Measurements from ENCODE around the gene CDC123. TPM values are rescaled to one million over a fixed set of nuclear protein-coding genes. Genes with fewer than 3 reads are reported as not detected.

The CDC123 gene
- total RNA-seq, 4 donors from 2014 or later: 58.1 to 86.7 (median 69.3) TPM

- no peak for DNase-seq (ENCODE audit: low spot score in 2 of 2)
- H3K36me3 ChIP-seq: peaks cover 71% of the 10 kb centered on the region
- no peaks in the 10 kb centered on the region for H3K9me3 ChIP-seq
- TF ChIP-seq POLR2A (IDR thresholded peaks at IDR 0.05) (no peak), POLR2AphosphoS5 (IDR thresholded peaks at IDR 0.05) (no peak), EP300 (IDR thresholded peaks at IDR 0.05) (no peak), CTCF (IDR thresholded peaks at IDR 0.05) (no peak)
- H3K27me3 ChIP-seq: no peaks in the 10 kb centered on the region
- no peaks in the 10 kb centered on the region for H3K4me1 ChIP-seq
- no peak overlapping the region for H3K27ac ChIP-seq
- H3K4me3 ChIP-seq: no peak overlapping the region
- WGBS: 91% methylated on average over 13 of the region's 13 CpGs
Observed at GRCh38 chr10:12181065-12181775, 14.8 kb upstream of the CDC123 start.

GRCh38 chr10:12184165-12184564 lies 11.8 kb upstream of the CDC123 start:
- TF ChIP-seq EP300 (IDR thresholded peaks at IDR 0.05) (no peak), POLR2AphosphoS5 (IDR thresholded peaks at IDR 0.05) (no peak), POLR2A (IDR thresholded peaks at IDR 0.05) (no peak), CTCF (IDR thresholded peaks at IDR 0.05) (no peak)
- no peaks in the 10 kb centered on the region for H3K27me3 ChIP-seq
- DNase-seq (ENCODE audit: low spot score in 2 of 2): no peak
- no peak overlapping the region for H3K4me3 ChIP-seq
- no peaks in the 10 kb centered on the region for H3K4me1 ChIP-seq
- H3K27ac ChIP-seq: no peak overlapping the region
- 96% methylated on average over 7 of the region's 7 CpGs for WGBS
- no peaks in the 10 kb centered on the region for H3K9me3 ChIP-seq
- H3K36me3 ChIP-seq: peaks cover 52% of the 10 kb centered on the region

GRCh38 chr10:12186323-12186722 lies 9.7 kb upstream of the CDC123 start:
- DNase-seq (ENCODE audit: low spot score in 2 of 2): no peak
- peaks cover 50% of the 10 kb centered on the region for H3K36me3 ChIP-seq
- WGBS: 80% methylated on average over 8 of the region's 8 CpGs

GRCh38 chr10:12187321-12187905 lies 8.6 kb upstream of the CDC123 start:
- Histone ChIP-seq H3K36me3 (peaks cover 41% of the 10 kb centered on the region), H3K9me3 (no peaks in the 10 kb centered on the region), H3K4me3 (no peak overlapping the region), H3K27ac (no peak overlapping the region), H3K27me3 (no peaks in the 10 kb centered on the region), H3K4me1 (peaks cover 7% of the 10 kb centered on the region)
- no peak for DNase-seq (ENCODE audit: low spot score in 2 of 2)
- TF ChIP-seq EP300 (IDR thresholded peaks at IDR 0.05) (no peak), CTCF (IDR thresholded peaks at IDR 0.05) (no peak), POLR2A (IDR thresholded peaks at IDR 0.05) (no peak), POLR2AphosphoS5 (IDR thresholded peaks at IDR 0.05) (no peak)
- 84% methylated on average over 5 of the region's 5 CpGs for WGBS

More at GRCh38 chr10:12186323-12186722, 9.7 kb upstream of the CDC123 start:
- Histone ChIP-seq H3K27me3 (no peaks in the 10 kb centered on the region), H3K27ac (no peak overlapping the region), H3K9me3 (no peaks in the 10 kb centered on the region), H3K4me1 (no peaks in the 10 kb centered on the region), H3K4me3 (no peak overlapping the region)
- no peak for TF ChIP-seq EP300 (IDR thresholded peaks at IDR 0.05)
- TF ChIP-seq POLR2AphosphoS5 (IDR thresholded peaks at IDR 0.05): no peak

- WGBS: 91% methylated on average over 6 of the region's 6 CpGs
- Histone ChIP-seq H3K27me3 (no peaks in the 10 kb centered on the region), H3K4me3 (no peak overlapping the region), H3K4me1 (peaks cover 15% of the 10 kb centered on the region), H3K36me3 (peaks cover 32% of the 10 kb centered on the region), H3K27ac (no peak overlapping the region), H3K9me3 (no peaks in the 10 kb centered on the region)
- no peak for DNase-seq (ENCODE audit: low spot score in 2 of 2)
- no peak for TF ChIP-seq POLR2AphosphoS5 (IDR thresholded peaks at IDR 0.05)
- no peak for TF ChIP-seq CTCF (IDR thresholded peaks at IDR 0.05)
Observed at GRCh38 chr10:12188656-12189055, 7.3 kb upstream of the CDC123 start.

Measured in suprapubic skin (tissue), 4 donors.